Keratinocyte (primary cell): ENCODE data around the gene GRK3.

Source experiments
- CTCF ChIP-seq, 3 experiments: IDR thresholded peaks in 1 of 3; conservative IDR thresholded peaks in 1 of 3; optimal IDR thresholded peaks in 1 of 3; 2 replicates in 2 of 3; 3 replicates in 1 of 3; pipeline versions ENCODE3 to v1.5.1; 2011; ENCODE audit warnings: low read length in 3 of 3, mild to moderate bottlenecking in 3 of 3, moderate library complexity in 2 of 3, control low read depth in 1 of 3, inconsistent platforms in 1 of 3; ENCODE audit not compliant: insufficient read depth in 2 of 3; ENCODE audit errors: extremely low read depth in 1 of 3
- EZH2 ChIP-seq: IDR thresholded peaks from one replicate; pipeline ENCODE4 v1.6.1; 2012; ENCODE audit warnings: inconsistent platforms, mild to moderate bottlenecking, low read length, moderate library complexity

GRCh38 chr22:25712661-25713400 lies 148.4 kb downstream of the GRK3 start:
- no peak for TF ChIP-seq CTCF (optimal IDR thresholded peaks at IDR 0.05 in 1 of 3, IDR thresholded peaks at IDR 0.05 in 1 of 3, conservative IDR thresholded peaks at IDR 0.05 in 1 of 3; ENCODE audit: extremely low read depth in 1 of 3, insufficient read depth in 2 of 3, low read length in 3 of 3)
- no peak for TF ChIP-seq EZH2
